GM23338 (cell line): ENCODE data around the gene RAD18. TPM values are rescaled to one million over a fixed set of nuclear protein-coding genes. Genes with fewer than 3 reads are reported as not detected.

Source experiments
- ATAC-seq: fragments of 200-7000 bp; cut with Tn5 transposase; 3 replicates; pipeline ENCODE4 v1.9.1; 2020
- DNase-seq: peaks from one replicate; pipeline ENCODE4 v3.0.0-alpha.2; 2015; ENCODE audit warnings: low spot score
- H2AFZ ChIP-seq: fragments of 200-600 bp; sonication (generic); 2 replicates; pipeline ENCODE4 v1.8.0; 2016; ENCODE audit warnings: antibody characterized with exemption, mild to moderate bottlenecking, moderate library complexity
- H3F3A ChIP-seq: fragments of 200-600 bp; sonication (generic); replicated peaks from 2 replicates; pipeline ENCODE4 v1.8.0; 2017; ENCODE audit warnings: antibody characterized with exemption, mixed run types, low read depth
- H3K27ac ChIP-seq: fragments of 200-600 bp; sonication (generic); 2 replicates; pipeline ENCODE4 v1.6.1; 2016; ENCODE audit warnings: low read depth
- H3K27me3 ChIP-seq: fragments of 200-600 bp; sonication (generic); 2 replicates; pipeline ENCODE4 v1.8.0; 2016; ENCODE audit warnings: mild to moderate bottlenecking, mixed run types, moderate library complexity; ENCODE audit not compliant: insufficient read depth
- H3K36me3 ChIP-seq: fragments of 200-600 bp; sonication (generic); 2 replicates; pipeline ENCODE4 v1.8.0; 2016; ENCODE audit warnings: mild to moderate bottlenecking; ENCODE audit not compliant: insufficient read depth
- H3K4me1 ChIP-seq: fragments of 200-600 bp; sonication (generic); 2 replicates; pipeline ENCODE4 v1.8.0; 2016; ENCODE audit warnings: mild to moderate bottlenecking, moderate library complexity; ENCODE audit not compliant: insufficient read depth
- H3K4me2 ChIP-seq: fragments of 200-600 bp; sonication (generic); 2 replicates; pipeline ENCODE4 v1.7.1; 2017; ENCODE audit warnings: mixed run types
- H3K4me3 ChIP-seq: fragments of 200-600 bp; sonication (generic); 2 replicates; pipeline ENCODE4 v1.6.1; 2016; ENCODE audit warnings: mixed run types
- H3K79me2 ChIP-seq: fragments of 200-600 bp; sonication (generic); replicated peaks from 2 replicates; pipeline ENCODE4 v1.8.0; 2017; ENCODE audit warnings: mild to moderate bottlenecking; ENCODE audit not compliant: insufficient read depth
- H3K9me2 ChIP-seq: fragments of 200-600 bp; sonication (generic); 2 replicates; pipeline ENCODE4 v1.8.0; 2017; ENCODE audit not compliant: insufficient read depth
- H4K20me1 ChIP-seq: fragments of 200-600 bp; sonication (generic); replicated peaks from 2 replicates; pipeline ENCODE4 v1.8.0; 2017; ENCODE audit warnings: mild to moderate bottlenecking; ENCODE audit not compliant: insufficient read depth
- H3K27ac Mint-ChIP-seq: 2 replicates; pipeline ENCODE4 v1.8.0; 2020; ENCODE audit warnings: inconsistent platforms, mild to moderate bottlenecking, moderate library complexity, mixed read lengths
- H3K27me3 Mint-ChIP-seq: 3 replicates; pipeline ENCODE4 v1.8.0; 2022; ENCODE audit warnings: low read depth, mild to moderate bottlenecking, moderate library complexity, mixed read lengths, inconsistent platforms; ENCODE audit not compliant: insufficient read depth, poor library complexity
- H3K36me3 Mint-ChIP-seq: 3 replicates; pipeline ENCODE4 v1.8.0; 2021; ENCODE audit warnings: low read depth, mild to moderate bottlenecking, inconsistent platforms, moderate library complexity, mixed read lengths
- H3K4me1 Mint-ChIP-seq: 3 replicates; pipeline ENCODE4 v1.8.0; 2020; ENCODE audit warnings: mild to moderate bottlenecking, inconsistent platforms, mixed read lengths
- H3K4me3 Mint-ChIP-seq: 3 replicates; pipeline ENCODE4 v1.8.0; 2021; ENCODE audit warnings: moderate library complexity, mild to moderate bottlenecking, inconsistent platforms, mixed read lengths
- H3K9me3 Mint-ChIP-seq: 3 replicates; pipeline ENCODE4 v1.8.0; 2020; ENCODE audit warnings: moderate library complexity, mild to moderate bottlenecking, inconsistent platforms, mixed read lengths
- JUNB ChIP-seq: IDR thresholded peaks from one replicate; pipeline ENCODE4 v1.6.1; 2016; ENCODE audit warnings: antibody characterized with exemption; ENCODE audit not compliant: unreplicated experiment
- POLR2AphosphoS5 ChIP-seq: IDR thresholded peaks from 2 replicates; pipeline ENCODE4 v1.6.1; 2016; ENCODE audit warnings: antibody characterized with exemption, low read depth
- STAT1 ChIP-seq: IDR thresholded peaks from one replicate; pipeline ENCODE4 v1.6.1; 2016; ENCODE audit warnings: antibody characterized with exemption; ENCODE audit not compliant: unreplicated experiment
- ZNF114 ChIP-seq: fragments of 250-450 bp; sonication (Bioruptor Pico); IDR thresholded peaks from 2 replicates; pipeline ENCODE4 v1.5.0; 2020; ENCODE audit warnings: mild to moderate bottlenecking, moderate library complexity
- ZNF331 ChIP-seq: fragments of 250-450 bp; sonication (Bioruptor Pico); IDR thresholded peaks from 2 replicates; pipeline ENCODE4 v1.5.0; 2020; ENCODE audit warnings: low read depth, mild to moderate bottlenecking, moderate library complexity
- polyA plus RNA-seq: library from polyadenylated mRNA; unstranded; fragments of >200 nt; fragmentation: Nextera tagmentation; extraction: Ambion mirVana; gene quantifications from 2 replicates; pipeline ENCODE4 v1.2.1, GENCODE V29; 2016
- total RNA-seq: library from RNA; depleted of rRNA; stranded (reverse); fragments of >200 nt; shearing (Covaris generic); gene quantifications from 2 replicates; pipeline ENCODE4 v1.2.3, GENCODE V29; 2014
- TF ChIP-seq, protein P1 (sequence below): IDR thresholded peaks from one replicate; pipeline ENCODE4 v1.6.1; 2018; ENCODE audit warnings: antibody characterized with exemption; ENCODE audit not compliant: unreplicated experiment
- TF ChIP-seq, protein P2 (sequence below): fragments of 250-450 bp; sonication (Bioruptor Pico); IDR thresholded peaks from 2 replicates; pipeline ENCODE4 v1.5.0; 2020; ENCODE audit warnings: mild to moderate bottlenecking, moderate library complexity

The RAD18 gene
- total and polyA plus RNA-seq, 2 experiments from 2014 or later, result 25.4 to 40.1 TPM

- DNase-seq (no peak), ATAC-seq (no peak)
- H3K36me3 ChIP-seq, result no peaks in the 10 kb centered on the region
- H3K27me3 ChIP-seq, result no peaks in the 10 kb centered on the region
- H3F3A ChIP-seq, result no peaks in the 10 kb centered on the region
- no peak overlapping the region for H2AFZ ChIP-seq
- no peaks in the 10 kb centered on the region for H4K20me1 ChIP-seq
- H3K27ac ChIP-seq, result no peak overlapping the region
- H3K27me3 Mint-ChIP-seq, result peaks cover 7% of the 10 kb centered on the region
- H3K36me3 Mint-ChIP-seq, result no peaks in the 10 kb centered on the region
- H3K79me2 ChIP-seq, result no peaks in the 10 kb centered on the region
- H3K4me3 ChIP-seq, result no peak overlapping the region
- H3K4me1 Mint-ChIP-seq, result peaks cover 6% of the 10 kb centered on the region; the same call in 1 of the 3 replicates
- H3K9me2 ChIP-seq, result peaks cover 10% of the 10 kb centered on the region; the same call in 1 of the 2 replicates
- no peak overlapping the region for H3K4me3 Mint-ChIP-seq
- TF ChIP-seq JUNB, result no peak
- TF ChIP-seq POLR2AphosphoS5, result no peak
- no peak for TF ChIP-seq ZNF331
- TF ChIP-seq STAT1, result no peak
- TF ChIP-seq ZNF114 (CRISPR knock-in tag), result no peak
- TF ChIP-seq, protein P1, sequence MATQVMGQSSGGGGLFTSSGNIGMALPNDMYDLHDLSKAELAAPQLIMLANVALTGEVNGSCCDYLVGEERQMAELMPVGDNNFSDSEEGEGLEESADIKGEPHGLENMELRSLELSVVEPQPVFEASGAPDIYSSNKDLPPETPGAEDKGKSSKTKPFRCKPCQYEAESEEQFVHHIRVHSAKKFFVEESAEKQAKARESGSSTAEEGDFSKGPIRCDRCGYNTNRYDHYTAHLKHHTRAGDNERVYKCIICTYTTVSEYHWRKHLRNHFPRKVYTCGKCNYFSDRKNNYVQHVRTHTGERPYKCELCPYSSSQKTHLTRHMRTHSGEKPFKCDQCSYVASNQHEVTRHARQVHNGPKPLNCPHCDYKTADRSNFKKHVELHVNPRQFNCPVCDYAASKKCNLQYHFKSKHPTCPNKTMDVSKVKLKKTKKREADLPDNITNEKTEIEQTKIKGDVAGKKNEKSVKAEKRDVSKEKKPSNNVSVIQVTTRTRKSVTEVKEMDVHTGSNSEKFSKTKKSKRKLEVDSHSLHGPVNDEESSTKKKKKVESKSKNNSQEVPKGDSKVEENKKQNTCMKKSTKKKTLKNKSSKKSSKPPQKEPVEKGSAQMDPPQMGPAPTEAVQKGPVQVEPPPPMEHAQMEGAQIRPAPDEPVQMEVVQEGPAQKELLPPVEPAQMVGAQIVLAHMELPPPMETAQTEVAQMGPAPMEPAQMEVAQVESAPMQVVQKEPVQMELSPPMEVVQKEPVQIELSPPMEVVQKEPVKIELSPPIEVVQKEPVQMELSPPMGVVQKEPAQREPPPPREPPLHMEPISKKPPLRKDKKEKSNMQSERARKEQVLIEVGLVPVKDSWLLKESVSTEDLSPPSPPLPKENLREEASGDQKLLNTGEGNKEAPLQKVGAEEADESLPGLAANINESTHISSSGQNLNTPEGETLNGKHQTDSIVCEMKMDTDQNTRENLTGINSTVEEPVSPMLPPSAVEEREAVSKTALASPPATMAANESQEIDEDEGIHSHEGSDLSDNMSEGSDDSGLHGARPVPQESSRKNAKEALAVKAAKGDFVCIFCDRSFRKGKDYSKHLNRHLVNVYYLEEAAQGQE, result no peak
- TF ChIP-seq, protein P2, sequence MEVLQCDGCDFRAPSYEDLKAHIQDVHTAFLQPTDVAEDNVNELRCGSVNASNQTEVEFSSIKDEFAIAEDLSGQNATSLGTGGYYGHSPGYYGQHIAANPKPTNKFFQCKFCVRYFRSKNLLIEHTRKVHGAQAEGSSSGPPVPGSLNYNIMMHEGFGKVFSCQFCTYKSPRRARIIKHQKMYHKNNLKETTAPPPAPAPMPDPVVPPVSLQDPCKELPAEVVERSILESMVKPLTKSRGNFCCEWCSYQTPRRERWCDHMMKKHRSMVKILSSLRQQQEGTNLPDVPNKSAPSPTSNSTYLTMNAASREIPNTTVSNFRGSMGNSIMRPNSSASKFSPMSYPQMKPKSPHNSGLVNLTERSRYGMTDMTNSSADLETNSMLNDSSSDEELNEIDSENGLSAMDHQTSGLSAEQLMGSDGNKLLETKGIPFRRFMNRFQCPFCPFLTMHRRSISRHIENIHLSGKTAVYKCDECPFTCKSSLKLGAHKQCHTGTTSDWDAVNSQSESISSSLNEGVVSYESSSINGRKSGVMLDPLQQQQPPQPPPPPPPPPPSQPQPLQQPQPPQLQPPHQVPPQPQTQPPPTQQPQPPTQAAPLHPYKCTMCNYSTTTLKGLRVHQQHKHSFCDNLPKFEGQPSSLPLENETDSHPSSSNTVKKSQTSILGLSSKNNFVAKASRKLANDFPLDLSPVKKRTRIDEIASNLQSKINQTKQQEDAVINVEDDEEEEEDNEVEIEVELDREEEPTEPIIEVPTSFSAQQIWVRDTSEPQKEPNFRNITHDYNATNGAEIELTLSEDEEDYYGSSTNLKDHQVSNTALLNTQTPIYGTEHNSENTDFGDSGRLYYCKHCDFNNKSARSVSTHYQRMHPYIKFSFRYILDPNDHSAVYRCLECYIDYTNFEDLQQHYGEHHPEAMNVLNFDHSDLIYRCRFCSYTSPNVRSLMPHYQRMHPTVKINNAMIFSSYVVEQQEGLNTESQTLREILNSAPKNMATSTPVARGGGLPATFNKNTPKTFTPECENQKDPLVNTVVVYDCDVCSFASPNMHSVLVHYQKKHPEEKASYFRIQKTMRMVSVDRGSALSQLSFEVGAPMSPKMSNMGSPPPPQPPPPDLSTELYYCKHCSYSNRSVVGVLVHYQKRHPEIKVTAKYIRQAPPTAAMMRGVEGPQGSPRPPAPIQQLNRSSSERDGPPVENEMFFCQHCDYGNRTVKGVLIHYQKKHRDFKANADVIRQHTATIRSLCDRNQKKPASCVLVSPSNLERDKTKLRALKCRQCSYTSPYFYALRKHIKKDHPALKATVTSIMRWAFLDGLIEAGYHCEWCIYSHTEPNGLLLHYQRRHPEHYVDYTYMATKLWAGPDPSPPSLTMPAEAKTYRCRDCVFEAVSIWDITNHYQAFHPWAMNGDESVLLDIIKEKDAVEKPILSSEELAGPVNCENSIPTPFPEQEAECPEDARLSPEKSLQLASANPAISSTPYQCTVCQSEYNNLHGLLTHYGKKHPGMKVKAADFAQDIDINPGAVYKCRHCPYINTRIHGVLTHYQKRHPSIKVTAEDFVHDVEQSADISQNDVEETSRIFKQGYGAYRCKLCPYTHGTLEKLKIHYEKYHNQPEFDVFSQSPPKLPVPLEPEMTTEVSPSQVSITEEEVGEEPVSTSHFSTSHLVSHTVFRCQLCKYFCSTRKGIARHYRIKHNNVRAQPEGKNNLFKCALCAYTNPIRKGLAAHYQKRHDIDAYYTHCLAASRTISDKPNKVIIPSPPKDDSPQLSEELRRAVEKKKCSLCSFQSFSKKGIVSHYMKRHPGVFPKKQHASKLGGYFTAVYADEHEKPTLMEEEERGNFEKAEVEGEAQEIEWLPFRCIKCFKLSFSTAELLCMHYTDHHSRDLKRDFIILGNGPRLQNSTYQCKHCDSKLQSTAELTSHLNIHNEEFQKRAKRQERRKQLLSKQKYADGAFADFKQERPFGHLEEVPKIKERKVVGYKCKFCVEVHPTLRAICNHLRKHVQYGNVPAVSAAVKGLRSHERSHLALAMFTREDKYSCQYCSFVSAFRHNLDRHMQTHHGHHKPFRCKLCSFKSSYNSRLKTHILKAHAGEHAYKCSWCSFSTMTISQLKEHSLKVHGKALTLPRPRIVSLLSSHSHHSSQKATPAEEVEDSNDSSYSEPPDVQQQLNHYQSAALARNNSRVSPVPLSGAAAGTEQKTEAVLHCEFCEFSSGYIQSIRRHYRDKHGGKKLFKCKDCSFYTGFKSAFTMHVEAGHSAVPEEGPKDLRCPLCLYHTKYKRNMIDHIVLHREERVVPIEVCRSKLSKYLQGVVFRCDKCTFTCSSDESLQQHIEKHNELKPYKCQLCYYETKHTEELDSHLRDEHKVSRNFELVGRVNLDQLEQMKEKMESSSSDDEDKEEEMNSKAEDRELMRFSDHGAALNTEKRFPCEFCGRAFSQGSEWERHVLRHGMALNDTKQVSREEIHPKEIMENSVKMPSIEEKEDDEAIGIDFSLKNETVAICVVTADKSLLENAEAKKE, result no peak
- no peak overlapping the region for H3K27ac Mint-ChIP-seq
- H3K9me3 Mint-ChIP-seq, result peaks cover 3% of the 10 kb centered on the region; the same call in 2 of the 3 replicates
- no peak overlapping the region for H3K4me2 ChIP-seq
- H3K4me1 ChIP-seq, result no peaks in the 10 kb centered on the region
These were observed 13.4 kb upstream of the RAD18 start for GRCh38 chr3:8976540-8977182.
